HUES48 (cell line): Measurements from ENCODE around the gene ARHGAP25.

Source experiments
- H3K27ac ChIP-seq: one replicate; pipeline ENCODE4 v1.7.0; 2013; ENCODE audit warnings: low read depth, low read length, inconsistent platforms
- H3K27me3 ChIP-seq: 2 replicates; pipeline ENCODE4 v1.6.1; 2013; ENCODE audit warnings: mild to moderate bottlenecking, low read length; ENCODE audit not compliant: control insufficient read depth, insufficient read depth
- H3K36me3 ChIP-seq: 2 replicates; pipeline ENCODE4 v1.6.1; 2013; ENCODE audit warnings: low read length; ENCODE audit not compliant: control insufficient read depth, insufficient read depth
- H3K4me1 ChIP-seq: 2 replicates; pipeline ENCODE4 v1.6.1; 2013; ENCODE audit warnings: mild to moderate bottlenecking, low read length; ENCODE audit not compliant: control insufficient read depth, insufficient read depth
- H3K4me3 ChIP-seq: 2 replicates; pipeline ENCODE4 v1.5.1; 2013; ENCODE audit warnings: mild to moderate bottlenecking, low read depth, low read length
- H3K9ac ChIP-seq: 2 replicates; pipeline ENCODE4 v1.6.1; 2013; ENCODE audit warnings: mild to moderate bottlenecking, low read depth, low read length, moderate library complexity
- H3K9me3 ChIP-seq: 2 replicates; pipeline ENCODE4 v1.6.1; 2013; ENCODE audit warnings: low read length; ENCODE audit not compliant: control insufficient read depth, insufficient read depth

Gene ARHGAP25

GRCh38 chr2:68744366-68744912, 9.8 kb downstream of the ARHGAP25 start:
- H3K27me3 ChIP-seq = no peaks in the 10 kb centered on the region
- no peak overlapping the region for H3K9ac ChIP-seq
- no peak overlapping the region for H3K27ac ChIP-seq
- no peaks in the 10 kb centered on the region for H3K9me3 ChIP-seq
- H3K36me3 ChIP-seq = no peaks in the 10 kb centered on the region
- no peak overlapping the region for H3K4me3 ChIP-seq
- H3K4me1 ChIP-seq = 0 out of 2 replicates have a peak, but pooled peaks cover 4% of the 10 kb centered on the region

DNA sequence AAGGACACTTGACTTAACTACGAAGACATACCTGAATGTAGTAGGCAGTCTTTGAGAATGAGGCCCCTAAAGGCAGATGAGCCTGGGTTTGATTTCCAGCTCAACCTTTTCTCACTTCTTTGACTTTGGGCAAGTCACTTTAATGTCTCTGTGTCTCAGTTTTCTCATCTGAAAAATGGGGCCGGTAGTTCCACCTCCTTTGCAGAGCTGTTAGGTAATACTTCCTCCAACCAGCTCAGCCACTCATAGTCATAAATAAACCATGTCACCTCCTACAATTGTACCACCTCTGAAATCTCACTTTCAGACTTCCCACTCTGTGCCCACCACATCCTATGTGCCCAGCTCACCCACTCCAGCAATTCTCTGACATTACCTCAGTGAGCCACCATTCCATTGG, 10.4 kb downstream of the ARHGAP25 start:
- H3K9ac ChIP-seq = no peak overlapping the region
- no peak overlapping the region for H3K27ac ChIP-seq
- no peak overlapping the region for H3K4me3 ChIP-seq
- no peaks in the 10 kb centered on the region for H3K27me3 ChIP-seq
- 0 out of 2 replicates have a peak, but pooled peaks cover 4% of the 10 kb centered on the region for H3K4me1 ChIP-seq
- H3K36me3 ChIP-seq = no peaks in the 10 kb centered on the region
- no peaks in the 10 kb centered on the region for H3K9me3 ChIP-seq

GRCh38 chr2:68746408-68746807, 11.8 kb downstream of the ARHGAP25 start:
- Histone ChIP-seq H3K27ac (no peak overlapping the region), H3K9me3 (no peaks in the 10 kb centered on the region), H3K4me1 (0 out of 2 replicates have a peak, but pooled peaks cover 4% of the 10 kb centered on the region)

DNA sequence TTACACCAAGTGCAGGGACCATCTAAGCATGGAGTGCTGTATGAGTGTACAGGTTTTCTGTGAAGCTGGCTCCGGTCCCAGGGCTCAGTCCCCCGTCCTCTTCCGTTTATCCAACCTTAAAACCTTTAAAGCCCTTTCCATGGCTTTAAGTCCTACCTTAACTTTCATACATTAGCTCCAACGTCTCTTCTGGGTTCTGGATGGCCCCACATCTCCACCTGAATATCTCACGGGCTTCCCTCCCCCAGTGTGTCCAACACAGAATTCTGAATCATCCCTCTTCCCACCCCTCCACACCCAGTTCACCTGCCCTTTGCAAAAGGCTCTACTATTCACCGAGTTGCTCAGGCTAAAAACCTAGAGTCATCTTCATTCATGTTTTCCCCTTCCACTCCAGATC, 12.8 kb downstream of the ARHGAP25 start:
- H3K27me3 ChIP-seq = no peaks in the 10 kb centered on the region
- no peaks in the 10 kb centered on the region for H3K36me3 ChIP-seq
- H3K27ac ChIP-seq = no peak overlapping the region
- H3K9me3 ChIP-seq = no peaks in the 10 kb centered on the region
- 0 out of 2 replicates have a peak, but pooled peaks cover 4% of the 10 kb centered on the region for H3K4me1 ChIP-seq
- H3K9ac ChIP-seq = no peak overlapping the region
- H3K4me3 ChIP-seq = no peak overlapping the region

More at GRCh38 chr2:68746408-68746807, 11.8 kb downstream of the ARHGAP25 start:
- no peaks in the 10 kb centered on the region for H3K36me3 ChIP-seq
- no peaks in the 10 kb centered on the region for H3K27me3 ChIP-seq
- no peak overlapping the region for H3K9ac ChIP-seq
- H3K4me3 ChIP-seq = no peak overlapping the region

- H3K9me3 ChIP-seq = no peaks in the 10 kb centered on the region
- H3K9ac ChIP-seq = no peak overlapping the region
- no peaks in the 10 kb centered on the region for H3K27me3 ChIP-seq
- H3K4me1 ChIP-seq = 0 out of 2 replicates have a peak, but pooled peaks cover 4% of the 10 kb centered on the region
- H3K4me3 ChIP-seq = no peak overlapping the region
- no peaks in the 10 kb centered on the region for H3K36me3 ChIP-seq
- H3K27ac ChIP-seq = no peak overlapping the region
Observed at GRCh38 chr2:68747900-68748299, 13.3 kb downstream of the ARHGAP25 start.

DNA sequence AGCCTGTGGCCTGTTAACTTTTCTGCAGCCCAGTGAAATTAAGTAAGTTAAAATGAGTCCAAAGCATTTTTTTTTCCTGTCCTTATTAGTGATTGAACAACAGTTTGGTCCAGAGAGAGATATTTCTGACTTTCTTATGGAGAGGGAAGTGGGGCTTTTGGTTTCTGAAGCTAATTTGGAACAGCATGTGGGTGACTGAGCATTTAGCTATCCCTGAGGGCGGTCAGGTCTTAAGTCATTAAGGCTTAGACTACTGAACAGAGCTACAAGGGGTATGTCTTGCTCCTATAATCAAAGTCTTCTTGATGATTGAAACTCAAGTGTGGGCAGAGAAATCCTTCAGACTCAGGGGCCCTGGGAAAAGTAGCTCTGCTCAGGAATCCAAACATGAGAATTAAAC, 14.0 kb downstream of the ARHGAP25 start:
- H3K9me3 ChIP-seq = no peaks in the 10 kb centered on the region
- H3K36me3 ChIP-seq = no peaks in the 10 kb centered on the region
- H3K4me1 ChIP-seq = 0 out of 2 replicates have a peak, but pooled peaks cover 4% of the 10 kb centered on the region
- no peak overlapping the region for H3K9ac ChIP-seq
- H3K27ac ChIP-seq = no peak overlapping the region
- H3K27me3 ChIP-seq = no peaks in the 10 kb centered on the region
- no peak overlapping the region for H3K4me3 ChIP-seq

DNA sequence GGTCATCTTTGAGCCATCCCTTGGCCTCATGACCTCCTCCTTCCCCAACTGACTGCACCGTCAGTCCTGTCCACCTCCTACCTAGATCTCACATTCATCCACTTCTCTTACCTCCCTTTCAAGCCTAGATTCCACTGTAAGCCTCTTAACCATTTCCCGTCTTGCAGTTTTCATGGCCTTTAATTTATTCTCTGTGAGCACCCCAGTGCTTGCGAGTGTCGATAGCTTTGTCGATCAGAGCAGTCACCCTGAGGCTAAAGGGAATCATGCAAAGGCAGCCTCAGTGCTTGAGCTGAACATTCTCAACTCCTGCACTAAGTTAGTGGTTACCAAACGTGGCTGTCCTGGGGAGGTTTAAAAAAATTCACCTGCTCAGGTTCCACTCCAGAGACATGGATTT, 14.7 kb downstream of the ARHGAP25 start:
- Histone ChIP-seq H3K9me3 (no peaks in the 10 kb centered on the region), H3K27ac (no peak overlapping the region), H3K36me3 (no peaks in the 10 kb centered on the region), H3K4me3 (no peak overlapping the region), H3K27me3 (no peaks in the 10 kb centered on the region), H3K4me1 (0 out of 2 replicates have a peak, but pooled peaks cover 4% of the 10 kb centered on the region), H3K9ac (no peak overlapping the region)

DNA sequence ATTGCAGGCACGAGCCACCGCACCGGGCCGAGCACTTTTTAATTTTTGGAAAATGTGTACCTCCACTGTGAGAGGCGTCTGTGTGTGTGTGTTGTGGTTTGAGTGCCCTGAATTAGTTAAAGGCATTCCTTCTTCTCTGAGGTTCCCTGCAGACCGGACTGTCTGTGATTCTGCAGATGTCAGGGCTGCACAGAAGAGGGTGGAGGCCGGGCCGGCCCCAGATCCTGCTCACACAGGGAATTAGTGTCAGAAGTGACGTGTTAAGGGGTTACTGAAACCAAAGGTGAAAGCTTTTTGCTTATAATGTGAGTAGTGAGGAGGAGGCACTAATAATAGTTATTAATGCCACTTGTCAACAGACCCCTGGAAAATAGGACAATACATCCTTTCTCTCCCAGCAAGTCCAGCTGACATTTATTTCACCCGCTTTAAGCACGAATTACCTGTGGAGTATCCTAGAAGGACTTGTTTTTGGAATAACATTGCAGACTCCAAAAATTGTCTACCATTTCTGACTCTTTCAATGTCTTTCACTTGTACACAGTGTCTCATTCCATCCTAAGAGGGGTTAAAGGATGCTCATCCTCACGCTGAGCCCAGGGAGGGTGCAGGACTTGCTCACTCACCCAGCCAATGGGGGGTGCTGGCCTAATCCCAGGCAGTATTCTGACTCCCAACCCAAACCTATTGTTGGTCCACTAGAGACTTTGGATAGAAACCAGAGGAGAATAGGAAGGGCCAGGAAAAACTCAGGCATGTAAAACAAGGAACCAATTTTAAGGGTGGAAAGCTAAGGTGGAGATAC, 16.2 kb downstream of the ARHGAP25 start:
- Histone ChIP-seq H3K9ac (no peak overlapping the region), H3K9me3 (no peaks in the 10 kb centered on the region), H3K36me3 (no peaks in the 10 kb centered on the region), H3K4me3 (no peak overlapping the region), H3K4me1 (no peaks in the 10 kb centered on the region), H3K27ac (no peak overlapping the region), H3K27me3 (no peaks in the 10 kb centered on the region)

GRCh38 chr2:68751397-68752339, 17.1 kb downstream of the ARHGAP25 start:
- Histone ChIP-seq H3K27ac (no peak overlapping the region), H3K27me3 (no peaks in the 10 kb centered on the region), H3K9me3 (no peaks in the 10 kb centered on the region), H3K9ac (no peak overlapping the region), H3K4me1 (peaks cover 7% of the 10 kb centered on the region), H3K36me3 (no peaks in the 10 kb centered on the region), H3K4me3 (no peak overlapping the region)

- no peaks in the 10 kb centered on the region for H3K36me3 ChIP-seq
Observed at GRCh38 chr2:68753318-68753717, 18.7 kb downstream of the ARHGAP25 start.

More at GRCh38 chr2:68753318-68753717, 18.7 kb downstream of the ARHGAP25 start:
- Histone ChIP-seq H3K4me3 (no peak overlapping the region), H3K27ac (no peak overlapping the region), H3K27me3 (no peaks in the 10 kb centered on the region), H3K9ac (no peak overlapping the region), H3K4me1 (peaks cover 7% of the 10 kb centered on the region), H3K9me3 (no peaks in the 10 kb centered on the region)
